GM18861 (cell line): Measurements from ENCODE around the gene GRB10.

ENCODE experiments used
- ATAC-seq: cut with Tn5 transposase; IDR thresholded peaks from one replicate; pipeline ENCODE4 v1.9.1; 2021; ENCODE audit not compliant: unreplicated experiment

Gene GRB10

DNA sequence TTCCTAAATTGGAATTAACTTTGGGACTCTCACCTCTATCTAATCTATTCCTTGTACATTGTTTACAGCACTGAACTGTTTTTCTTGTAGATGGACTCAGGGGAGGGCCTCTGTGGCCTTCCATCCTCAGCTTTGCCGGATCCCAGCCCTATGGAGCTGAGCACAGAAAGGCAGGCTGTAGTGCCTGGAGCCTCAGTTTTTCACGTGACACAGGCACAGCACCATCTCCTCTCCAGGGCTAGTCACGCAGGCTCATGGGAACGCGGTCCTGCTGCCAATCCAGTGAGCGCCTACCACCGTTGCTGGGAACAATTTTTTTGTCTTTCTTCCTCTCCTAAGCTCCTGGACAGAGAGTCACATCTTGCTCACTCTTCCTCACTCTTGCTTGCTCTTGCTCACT is 141.9 kb downstream of the GRB10 start:
- ATAC-seq, result no peak

- no peak for ATAC-seq
Measured at GRCh38 chr7:50640256-50640655, 142.4 kb downstream of the GRB10 start.

- no peak for ATAC-seq
Measured at GRCh38 chr7:50637725-50638643, 144.7 kb downstream of the GRB10 start.

DNA sequence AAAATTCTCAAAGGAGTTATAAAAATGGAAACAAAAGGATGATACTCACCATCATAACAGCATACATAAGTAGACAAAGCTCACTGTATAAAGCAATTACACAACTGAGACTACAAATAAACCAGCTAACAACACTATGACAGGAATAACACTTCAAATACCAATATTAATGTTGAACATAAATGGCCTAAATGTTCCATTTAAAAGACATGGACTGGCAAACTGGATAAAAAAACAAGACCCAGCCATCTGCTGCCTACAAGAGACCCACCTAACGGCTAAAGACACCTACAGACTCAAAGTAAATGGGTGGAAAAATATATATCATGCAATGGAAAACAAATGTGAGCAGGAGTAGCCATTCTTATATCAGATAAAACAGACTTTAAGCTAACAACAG is 148.3 kb downstream of the GRB10 start:
- no peak for ATAC-seq

- no peak for ATAC-seq
Measured at GRCh38 chr7:50633414-50633710, 149.3 kb downstream of the GRB10 start.

DNA sequence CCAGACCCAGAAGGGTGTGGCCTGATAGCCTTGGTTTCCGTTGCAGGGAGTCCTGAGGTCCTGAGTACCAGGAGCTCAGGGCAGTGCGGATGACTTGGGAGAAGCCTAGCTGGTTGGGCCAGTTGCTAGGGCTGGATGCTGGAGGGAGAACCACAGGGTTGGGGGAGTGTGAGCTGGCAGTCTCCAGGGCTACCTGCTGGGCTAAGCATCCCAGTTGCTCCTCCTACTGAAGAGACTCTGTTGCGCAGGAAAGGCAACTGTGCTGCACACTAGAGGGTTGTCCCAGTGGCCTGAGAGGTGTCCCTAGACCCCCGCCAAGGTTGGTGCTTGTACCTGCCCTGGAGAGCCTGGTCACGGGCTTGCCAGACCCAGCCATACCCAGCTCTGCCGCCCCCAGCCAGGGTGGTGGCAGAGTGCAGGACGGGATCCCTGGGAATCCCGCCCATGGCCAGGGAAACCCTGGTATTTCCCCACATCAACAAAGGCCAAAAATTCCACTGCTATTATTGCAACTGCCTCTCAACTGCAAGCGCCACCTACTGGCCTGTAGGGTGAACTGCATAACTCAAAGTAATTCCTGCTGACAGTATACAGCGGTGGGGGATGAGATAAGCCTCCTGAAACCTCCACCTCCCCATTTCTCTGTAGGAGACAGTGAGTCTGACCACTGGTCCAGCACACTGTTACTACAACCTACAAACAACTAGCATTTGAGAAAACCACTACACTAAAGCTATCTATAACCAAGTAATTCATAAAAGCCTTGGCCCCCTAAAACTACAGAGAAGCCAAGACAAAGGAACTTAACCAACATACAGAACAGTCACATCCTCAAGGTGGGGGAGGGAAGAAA is 149.9 kb downstream of the GRB10 start:
- ATAC-seq, result peak; percentile 69

GRCh38 chr7:50631639-50632038 is 151.1 kb downstream of the GRB10 start:
- no peak for ATAC-seq

DNA sequence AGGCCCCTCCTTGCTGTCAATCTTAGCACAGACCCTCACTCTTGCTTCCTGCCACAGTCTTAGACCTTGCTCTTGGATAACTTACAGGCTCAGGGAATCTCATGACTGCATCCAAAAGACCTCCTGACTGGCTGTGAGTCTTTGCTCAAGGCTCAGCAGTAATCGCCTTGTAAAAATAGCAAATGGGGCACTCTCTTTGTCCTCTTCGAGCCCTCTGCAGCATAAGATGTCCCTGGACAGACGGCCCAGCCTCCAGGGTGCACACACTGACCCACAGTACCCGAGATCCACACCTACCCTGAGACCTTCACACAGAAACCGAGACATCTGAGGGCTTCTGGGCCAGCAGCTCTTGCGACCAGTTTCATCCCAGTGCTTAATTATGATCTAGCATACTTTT is 151.6 kb downstream of the GRB10 start:
- no peak for ATAC-seq

DNA sequence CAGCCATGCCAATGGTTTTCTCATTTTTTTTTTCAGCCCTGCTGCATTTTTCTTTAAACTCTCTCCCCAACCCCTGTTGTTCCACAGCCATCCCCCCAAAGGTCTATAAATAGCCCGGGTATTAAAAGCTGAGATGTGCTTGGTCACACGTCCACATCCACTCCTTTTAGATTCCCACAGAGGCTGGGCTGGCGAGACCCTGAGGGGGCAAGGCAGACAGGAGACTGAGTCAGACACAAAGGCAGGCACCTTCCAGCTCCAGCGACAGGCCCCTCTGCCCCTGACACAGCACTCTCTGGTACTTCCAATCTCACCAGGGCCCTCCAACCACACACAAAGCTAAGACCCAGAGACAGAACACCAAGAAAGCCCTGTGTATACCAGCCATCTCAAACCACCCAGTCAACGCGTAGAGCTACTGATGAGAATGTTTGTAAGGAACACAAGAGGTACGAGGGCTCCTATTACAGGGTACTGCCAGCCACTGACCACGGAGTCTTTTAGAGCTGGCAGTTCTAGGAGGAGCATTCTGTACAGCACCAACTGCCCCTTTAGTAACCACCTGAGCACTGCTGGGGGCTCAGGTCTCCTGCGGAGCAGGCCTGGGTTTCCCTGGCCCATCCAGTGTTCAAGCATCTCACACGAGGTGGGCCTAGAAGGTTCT is 153.3 kb downstream of the GRB10 start:
- no peak for ATAC-seq

GRCh38 chr7:50628434-50629084 is 154.1 kb downstream of the GRB10 start:
- no peak for ATAC-seq

GRCh38 chr7:50627824-50628361 is 154.8 kb downstream of the GRB10 start:
- ATAC-seq, result no peak

- no peak for ATAC-seq
Measured at GRCh38 chr7:50626286-50626685, 156.4 kb downstream of the GRB10 start.

DNA sequence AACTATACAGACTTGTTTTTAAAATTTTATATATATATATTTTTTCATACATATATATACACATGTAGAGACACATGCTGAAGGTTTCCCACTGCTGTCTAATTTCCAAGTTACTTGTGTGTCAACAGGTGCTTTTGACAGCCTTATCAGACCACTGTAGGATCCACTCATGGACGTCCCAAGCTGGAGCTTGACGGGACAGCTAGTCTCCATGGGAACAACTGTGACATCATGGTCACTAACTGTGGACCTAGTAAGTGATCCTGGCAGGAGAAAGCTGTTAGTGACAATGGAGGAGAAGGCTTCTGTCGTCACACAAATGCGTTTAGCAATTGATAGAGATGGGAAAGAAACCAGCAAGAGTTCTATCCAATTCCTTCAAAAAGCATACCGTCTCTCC is 157.3 kb downstream of the GRB10 start:
- no peak for ATAC-seq

DNA sequence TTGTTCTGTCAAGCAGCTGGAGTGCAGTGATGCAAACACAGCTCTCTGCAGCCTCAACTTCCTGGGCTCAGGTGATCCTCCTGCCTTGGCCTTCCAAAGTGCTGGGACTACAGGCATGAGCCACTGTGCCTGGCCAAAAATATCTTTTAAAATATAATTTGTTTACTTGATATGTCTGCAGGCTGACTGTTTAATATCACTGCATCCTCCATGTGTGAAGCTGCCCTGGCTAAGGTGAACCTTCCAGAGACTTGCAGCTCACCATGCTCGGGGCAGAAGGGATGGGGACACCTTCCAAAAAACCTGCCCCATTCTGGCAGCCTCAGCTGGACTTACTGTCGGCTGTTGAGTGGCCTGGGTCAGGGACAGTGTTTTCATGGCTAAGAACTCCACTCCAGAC is 159.9 kb downstream of the GRB10 start:
- no peak for ATAC-seq

- no peak for ATAC-seq
Measured at GRCh38 chr7:50621973-50622490, 160.7 kb downstream of the GRB10 start.

- ATAC-seq, result no peak
Measured at GRCh38 chr7:50621206-50621605, 161.5 kb downstream of the GRB10 start.

- no peak for ATAC-seq
Measured at GRCh38 chr7:50620433-50620832, 162.3 kb downstream of the GRB10 start.

GRCh38 chr7:50619684-50620083 is 163.0 kb downstream of the GRB10 start:
- ATAC-seq, result no peak

DNA sequence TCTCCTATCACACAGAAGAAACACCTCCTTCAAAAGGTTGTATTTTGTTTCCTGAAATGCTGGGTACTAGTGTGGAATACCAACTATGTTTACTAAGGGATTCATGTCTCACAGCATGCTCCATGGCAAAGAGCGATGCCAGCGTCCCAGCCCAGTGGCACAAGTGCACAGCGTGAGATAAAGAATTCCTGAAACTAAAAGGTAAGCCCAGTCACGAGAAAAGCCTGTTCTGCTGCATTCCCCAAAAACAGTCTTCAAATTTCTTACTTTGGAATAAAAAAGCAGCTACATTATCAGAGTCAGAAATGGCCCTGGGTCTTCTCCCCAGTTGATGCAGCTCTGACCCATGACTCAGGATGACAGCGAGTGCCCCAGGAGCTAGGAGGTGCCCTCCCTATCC is 164.4 kb downstream of the GRB10 start:
- no peak for ATAC-seq

DNA sequence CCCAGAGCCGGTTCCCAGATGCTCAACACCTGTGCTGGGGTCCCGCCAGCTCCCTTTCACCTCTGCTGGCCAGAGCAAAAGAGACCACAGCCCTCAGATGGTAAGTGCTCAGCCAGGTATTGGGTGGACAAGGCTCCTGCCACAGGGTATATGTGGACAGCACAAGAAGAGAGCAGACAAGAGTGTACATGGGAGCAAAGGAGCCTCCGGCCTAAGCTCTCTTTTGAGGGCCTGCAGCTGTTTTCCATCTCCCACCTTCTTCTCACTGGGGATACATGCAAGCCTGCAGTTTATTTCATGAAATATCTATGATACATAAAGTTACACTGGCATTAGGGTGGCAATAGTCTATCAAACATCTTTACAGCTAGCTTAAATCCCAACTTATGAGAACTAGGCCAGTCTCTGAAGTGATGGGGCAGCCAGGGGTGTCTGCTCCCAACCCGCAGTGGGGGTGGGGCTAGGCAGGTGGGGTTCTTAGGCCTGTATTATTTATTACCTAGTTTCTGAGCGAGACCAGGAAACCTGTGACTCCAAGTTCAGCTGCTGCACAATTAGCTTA is 167.1 kb downstream of the GRB10 start:
- ATAC-seq, result no peak
